HepG2 (cell line): Measurements from ENCODE around the gene CKMT2. TPM values are rescaled to one million over a fixed set of nuclear protein-coding genes. Genes with fewer than 3 reads are reported as not detected.

Experiments used
- FIP1L1 ChIP-seq: fragments of 200-400 bp; formaldehyde crosslinking; IDR thresholded peaks from 2 replicates; pipeline ENCODE4 v1.6.1; 2018; ENCODE audit warnings: low read depth, mild to moderate bottlenecking, low read length, moderate library complexity, borderline replicate concordance; ENCODE audit not compliant: insufficient read depth
- GFI1 ChIP-seq: sonication (generic); formaldehyde crosslinking; IDR thresholded peaks from 2 replicates; pipeline ENCODE4 v1.5.0; 2020; ENCODE audit warnings: missing genetic modification reagents, mild to moderate bottlenecking, borderline replicate concordance
- GLI4 ChIP-seq: sonication (generic); formaldehyde crosslinking; IDR thresholded peaks from 2 replicates; pipeline ENCODE4 v1.5.1; 2020; ENCODE audit warnings: missing genetic modification reagents, mild to moderate bottlenecking, moderate library complexity, borderline replicate concordance
- GZF1 ChIP-seq: sonication (generic); formaldehyde crosslinking; IDR thresholded peaks from 2 replicates; pipeline ENCODE4 v1.5.1; 2020; ENCODE audit warnings: mild to moderate bottlenecking, missing genetic modification reagents
- HNRNPH1 ChIP-seq: fragments of 200-400 bp; formaldehyde crosslinking; optimal IDR thresholded peaks from 2 replicates; pipeline ENCODE3; 2017; ENCODE audit warnings: mild to moderate bottlenecking, low read depth, low read length
- HNRNPUL1 ChIP-seq: fragments of 200-400 bp; formaldehyde crosslinking; IDR thresholded peaks from 2 replicates; pipeline ENCODE4 v1.6.1; 2017; ENCODE audit warnings: low read depth, mild to moderate bottlenecking, low read length, moderate library complexity
- ISL2 ChIP-seq: sonication (generic); formaldehyde crosslinking; IDR thresholded peaks from 2 replicates; pipeline ENCODE4 v1.5.0; 2020; ENCODE audit warnings: missing genetic modification reagents
- KLF11 ChIP-seq: IDR thresholded peaks from 2 replicates; pipeline ENCODE4 v1.6.1; 2016; ENCODE audit warnings: missing compliant biosample characterization
- KLF13 ChIP-seq: sonication (generic); formaldehyde crosslinking; IDR thresholded peaks from 2 replicates; pipeline ENCODE4 v1.4.0; 2020; ENCODE audit warnings: mild to moderate bottlenecking, missing genetic modification reagents
- ONECUT2 ChIP-seq: sonication (generic); formaldehyde crosslinking; IDR thresholded peaks from 2 replicates; pipeline ENCODE4 v1.4.0; 2020; ENCODE audit warnings: missing genetic modification reagents
- PLSCR1 ChIP-seq: sonication (generic); formaldehyde crosslinking; IDR thresholded peaks from 2 replicates; pipeline ENCODE4 v1.5.0; 2020; ENCODE audit warnings: missing genetic modification reagents, mild to moderate bottlenecking, borderline replicate concordance
- RARG ChIP-seq: sonication (generic); formaldehyde crosslinking; IDR thresholded peaks from 2 replicates; pipeline ENCODE4 v1.4.0; 2020; ENCODE audit warnings: low read depth, mild to moderate bottlenecking, missing genetic modification reagents
- RXRB ChIP-seq: IDR thresholded peaks from 2 replicates; pipeline ENCODE4 v1.6.1; 2016; ENCODE audit warnings: borderline replicate concordance, missing genetic modification reagents, missing compliant biosample characterization
- SMYD3 ChIP-seq: sonication (generic); formaldehyde crosslinking; IDR thresholded peaks from 2 replicates; pipeline ENCODE4 v1.8.1; 2023; ENCODE audit warnings: mild to moderate bottlenecking, missing genetic modification reagents
- SNAI1 ChIP-seq: sonication (generic); formaldehyde crosslinking; IDR thresholded peaks from 2 replicates; pipeline ENCODE4 v1.5.0; 2020; ENCODE audit warnings: mild to moderate bottlenecking, missing genetic modification reagents, borderline replicate concordance
- SRY ChIP-seq: sonication (generic); formaldehyde crosslinking; IDR thresholded peaks from 2 replicates; pipeline ENCODE4 v1.8.0; 2022; ENCODE audit warnings: mild to moderate bottlenecking, missing genetic modification reagents
- TBP ChIP-seq: sonication (generic); formaldehyde crosslinking; IDR thresholded peaks from 2 replicates; pipeline ENCODE4 v1.5.0; 2020; ENCODE audit warnings: missing genetic modification reagents
- TGIF2 ChIP-seq: IDR thresholded peaks from 2 replicates; pipeline ENCODE4 v1.6.1; 2016; ENCODE audit warnings: control low read depth, missing compliant biosample characterization
- ZC3H13 ChIP-seq: sonication (generic); formaldehyde crosslinking; IDR thresholded peaks from 2 replicates; pipeline ENCODE4 v1.8.1; 2023; ENCODE audit warnings: mild to moderate bottlenecking, missing genetic modification reagents, moderate library complexity
- ZMYM4 ChIP-seq: sonication (generic); formaldehyde crosslinking; IDR thresholded peaks from 2 replicates; pipeline ENCODE4 v1.8.1; 2023; ENCODE audit warnings: mild to moderate bottlenecking, missing genetic modification reagents
- ZNF3 ChIP-seq: IDR thresholded peaks from 2 replicates; pipeline ENCODE4 v1.7.0; 2017; ENCODE audit warnings: inconsistent platforms
- ZNF607 ChIP-seq: sonication (generic); formaldehyde crosslinking; IDR thresholded peaks from 2 replicates; pipeline ENCODE4 v1.5.1; 2020; ENCODE audit warnings: missing genetic modification reagents, mild to moderate bottlenecking, borderline replicate concordance
- ZNF672 ChIP-seq: sonication (generic); formaldehyde crosslinking; IDR thresholded peaks from 2 replicates; pipeline ENCODE4 v1.8.1; 2022; ENCODE audit warnings: missing genetic modification reagents
- polyA plus RNA-seq, 8 experiments: library from polyadenylated mRNA; depleted of rRNA in 3 of 8; stranded (reverse) in 7 of 8; unstranded in 1 of 8; fragments of >200 nt; fragmentation: Illumina TruSeq in 4 of 8; extraction: Trizol in 4 of 8; gene quantifications; 2 replicates each; pipeline versions ENCODE4 v1.2.1 to v1.2.3, GENCODE V29; 2011 to 2016; ENCODE audit warnings: low read depth in 4 of 8, missing spikeins in 1 of 8, mixed read lengths in 1 of 8; ENCODE audit not compliant: insufficient read depth in 1 of 8
- total RNA-seq, 5 experiments: library from RNA; depleted of rRNA; stranded (reverse); fragments of >200 nt; fragmentation: Illumina TruSeq; extraction: Trizol; gene quantifications; 2 replicates each; pipeline ENCODE4 v1.2.3, GENCODE V29; 2016; ENCODE audit warnings: low read depth in 1 of 5
- TF ChIP-seq, protein P1 (sequence below): IDR thresholded peaks from 2 replicates; pipeline ENCODE4 v1.6.1; 2016; ENCODE audit warnings: low read depth, control low read depth
- TF ChIP-seq, protein P2 (sequence below): sonication (generic); formaldehyde crosslinking; IDR thresholded peaks from 2 replicates; pipeline ENCODE4 v1.4.0; 2020; ENCODE audit warnings: mild to moderate bottlenecking, missing genetic modification reagents

The CKMT2 gene
- total and polyA plus RNA-seq, 2 of the 13 experiments (the other 11 are each of a cell fraction or from before 2014, with no cell fraction given), result 1.2 to 8.8 TPM

DNA sequence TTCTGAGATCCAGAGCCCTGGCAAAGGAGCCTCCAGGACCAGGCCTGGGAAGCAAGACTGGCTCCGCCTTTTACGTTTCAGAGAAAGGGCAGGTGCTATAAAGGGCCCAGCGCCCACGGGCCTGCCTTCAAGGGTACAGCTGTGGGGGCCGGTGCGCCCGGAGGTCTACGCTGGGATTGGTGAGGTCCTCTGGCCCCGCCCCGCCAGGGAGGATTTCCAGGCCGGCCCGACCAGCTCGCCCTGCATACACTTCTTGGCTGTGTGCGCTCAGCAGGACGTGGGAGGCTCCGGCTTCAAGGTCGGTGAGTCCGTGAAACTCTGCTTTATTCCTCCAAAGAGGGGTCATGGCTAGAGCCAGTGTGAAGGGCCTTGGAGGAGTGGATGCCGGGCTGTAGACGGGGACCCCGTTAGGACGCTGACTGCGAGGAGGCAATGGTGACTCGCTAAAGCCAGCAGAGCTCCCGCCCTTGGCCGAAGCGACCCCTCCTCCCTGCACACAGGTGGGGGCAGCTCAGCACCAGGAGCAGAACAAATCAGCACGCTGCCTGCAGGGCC lies at the start of gene CKMT2 (continued):
- no peak for TF ChIP-seq KLF13
- TF ChIP-seq GFI1 (CRISPR knock-in tag), result 0 out of 2 replicates have a peak, but pooled peaks have one; percentile 12
- no peak for TF ChIP-seq FIP1L1
- no peak for TF ChIP-seq SMYD3 (CRISPR knock-in tag)
- TF ChIP-seq KLF11 (CRISPR knock-in tag), result no peak
- no peak for TF ChIP-seq ISL2
- no peak for TF ChIP-seq ZNF607 (CRISPR knock-in tag)
- no peak for TF ChIP-seq RXRB (CRISPR knock-in tag)
- TF ChIP-seq PLSCR1 (CRISPR knock-in tag), result no peak
- no peak for TF ChIP-seq ZNF672 (CRISPR knock-in tag)
- no peak for TF ChIP-seq HNRNPH1
- no peak for TF ChIP-seq HNRNPUL1
- no peak for TF ChIP-seq RARG (CRISPR knock-in tag)
- no peak for TF ChIP-seq TBP (CRISPR knock-in tag)
- no peak for TF ChIP-seq SNAI1 (CRISPR knock-in tag)
- TF ChIP-seq GLI4, result 0 out of 2 replicates have a peak, but pooled peaks have one; percentile 33
- no peak for TF ChIP-seq SRY (CRISPR knock-in tag)
- no peak for TF ChIP-seq ONECUT2 (CRISPR knock-in tag)
- peak; percentile 46; the same call in 1 of the 2 replicates for TF ChIP-seq ZMYM4
- TF ChIP-seq ZC3H13 (CRISPR knock-in tag), result 0 out of 2 replicates have a peak, but pooled peaks have one; percentile 32
- no peak for TF ChIP-seq GZF1 (CRISPR knock-in tag)
- TF ChIP-seq, protein P1, sequence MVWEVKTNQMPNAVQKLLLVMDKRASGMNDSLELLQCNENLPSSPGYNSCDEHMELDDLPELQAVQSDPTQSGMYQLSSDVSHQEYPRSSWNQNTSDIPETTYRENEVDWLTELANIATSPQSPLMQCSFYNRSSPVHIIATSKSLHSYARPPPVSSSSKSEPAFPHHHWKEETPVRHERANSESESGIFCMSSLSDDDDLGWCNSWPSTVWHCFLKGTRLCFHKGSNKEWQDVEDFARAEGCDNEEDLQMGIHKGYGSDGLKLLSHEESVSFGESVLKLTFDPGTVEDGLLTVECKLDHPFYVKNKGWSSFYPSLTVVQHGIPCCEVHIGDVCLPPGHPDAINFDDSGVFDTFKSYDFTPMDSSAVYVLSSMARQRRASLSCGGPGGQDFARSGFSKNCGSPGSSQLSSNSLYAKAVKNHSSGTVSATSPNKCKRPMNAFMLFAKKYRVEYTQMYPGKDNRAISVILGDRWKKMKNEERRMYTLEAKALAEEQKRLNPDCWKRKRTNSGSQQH (CRISPR knock-in tag), result no peak
- TF ChIP-seq, protein P2, sequence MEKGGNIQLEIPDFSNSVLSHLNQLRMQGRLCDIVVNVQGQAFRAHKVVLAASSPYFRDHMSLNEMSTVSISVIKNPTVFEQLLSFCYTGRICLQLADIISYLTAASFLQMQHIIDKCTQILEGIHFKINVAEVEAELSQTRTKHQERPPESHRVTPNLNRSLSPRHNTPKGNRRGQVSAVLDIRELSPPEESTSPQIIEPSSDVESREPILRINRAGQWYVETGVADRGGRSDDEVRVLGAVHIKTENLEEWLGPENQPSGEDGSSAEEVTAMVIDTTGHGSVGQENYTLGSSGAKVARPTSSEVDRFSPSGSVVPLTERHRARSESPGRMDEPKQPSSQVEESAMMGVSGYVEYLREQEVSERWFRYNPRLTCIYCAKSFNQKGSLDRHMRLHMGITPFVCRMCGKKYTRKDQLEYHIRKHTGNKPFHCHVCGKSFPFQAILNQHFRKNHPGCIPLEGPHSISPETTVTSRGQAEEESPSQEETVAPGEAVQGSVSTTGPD, result no peak
- no peak for TF ChIP-seq TGIF2 (CRISPR knock-in tag)
- TF ChIP-seq ZNF3 (CRISPR knock-in tag), result no peak
